ENCODE measurements around the gene USP22.
"Not testable (repeated sequence)": the region's sequence is repeated elsewhere in the genome, so short reads cannot be mapped to it uniquely, and the experiment has no call there.

USP22 gene

DNA sequence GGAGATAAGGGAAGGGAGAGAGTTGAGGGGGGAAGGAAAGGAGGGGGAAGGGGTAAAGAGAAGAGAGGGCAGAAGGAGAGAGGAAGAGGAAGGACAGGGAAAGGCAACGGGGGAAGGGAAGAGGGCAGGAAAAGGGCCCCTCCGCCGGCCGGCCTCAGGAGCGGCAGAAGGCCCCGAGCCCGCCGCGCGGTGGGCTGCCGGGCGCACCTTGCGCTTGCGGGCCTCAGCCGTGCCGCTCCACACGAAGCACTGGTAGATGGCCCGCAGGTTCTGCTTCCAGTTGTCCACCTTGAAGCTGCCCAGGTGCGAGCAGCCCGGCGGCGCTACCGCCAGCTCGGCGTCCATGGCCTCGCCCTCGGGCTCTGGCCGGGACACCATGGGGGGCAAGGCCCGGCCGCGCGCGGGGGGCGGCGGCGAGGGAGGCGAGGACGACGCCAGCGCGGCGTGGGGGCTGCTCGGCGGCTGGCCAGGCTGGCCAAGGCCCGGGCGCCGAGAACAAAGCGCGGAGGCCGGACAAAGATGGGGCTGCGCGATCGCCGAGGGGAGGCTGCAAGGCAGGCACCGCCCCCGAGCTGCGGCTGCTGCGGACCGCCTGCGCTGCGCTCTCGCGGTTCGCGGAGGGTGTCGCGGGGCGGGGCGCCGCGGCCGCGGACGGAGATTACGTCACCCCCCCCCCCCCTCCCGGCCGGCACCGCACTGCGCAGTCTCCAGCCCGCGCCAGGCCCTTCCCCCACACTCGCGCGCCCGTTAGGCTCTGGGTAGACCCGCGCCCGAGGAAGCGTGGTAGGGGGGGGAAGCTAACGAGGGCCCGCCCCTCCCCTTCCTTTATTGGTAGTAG is at the start of gene USP22:
USP22 (minus strand) TSS at position 554 of the 838 bp plus-strand sequence; CDS start at position 378, 176 bp downstream.
- DNase-seq (ENCODE audit: low read depth) = no peak

DNA sequence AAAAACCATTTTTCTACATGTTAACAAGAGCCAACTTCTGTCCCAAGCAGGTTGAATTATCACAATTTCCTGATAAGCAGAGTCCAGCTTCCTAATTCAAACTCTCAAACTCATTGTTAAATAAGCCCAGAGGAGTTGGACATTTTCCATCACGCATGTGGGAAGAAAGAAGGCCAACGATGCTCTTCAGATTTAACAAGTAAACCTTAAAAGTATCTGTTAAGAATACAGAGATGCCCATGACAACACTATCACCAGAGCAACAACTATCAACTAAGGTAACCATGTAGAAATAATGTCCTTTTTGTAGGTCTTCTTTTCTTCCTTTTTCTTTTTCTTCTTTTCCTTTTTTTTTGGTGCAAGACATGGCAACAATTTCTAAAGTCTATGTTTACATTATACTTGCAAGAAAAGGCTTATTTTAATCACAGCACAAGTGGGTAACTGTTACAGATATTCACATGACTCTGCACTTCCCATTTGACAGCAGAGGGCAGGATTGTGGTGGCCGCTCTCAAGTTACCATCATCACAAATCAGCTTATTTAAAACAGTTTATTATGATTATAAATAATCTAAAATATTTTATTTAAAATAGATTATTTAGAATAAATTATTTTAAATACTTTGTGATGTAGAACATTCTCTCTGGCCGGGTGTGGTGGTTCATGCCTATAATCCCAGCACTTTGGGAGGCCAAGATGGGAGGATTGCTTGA is 48.2 kb upstream of the USP22 start:
- no peak for DNase-seq (ENCODE audit: low read depth)

DNA sequence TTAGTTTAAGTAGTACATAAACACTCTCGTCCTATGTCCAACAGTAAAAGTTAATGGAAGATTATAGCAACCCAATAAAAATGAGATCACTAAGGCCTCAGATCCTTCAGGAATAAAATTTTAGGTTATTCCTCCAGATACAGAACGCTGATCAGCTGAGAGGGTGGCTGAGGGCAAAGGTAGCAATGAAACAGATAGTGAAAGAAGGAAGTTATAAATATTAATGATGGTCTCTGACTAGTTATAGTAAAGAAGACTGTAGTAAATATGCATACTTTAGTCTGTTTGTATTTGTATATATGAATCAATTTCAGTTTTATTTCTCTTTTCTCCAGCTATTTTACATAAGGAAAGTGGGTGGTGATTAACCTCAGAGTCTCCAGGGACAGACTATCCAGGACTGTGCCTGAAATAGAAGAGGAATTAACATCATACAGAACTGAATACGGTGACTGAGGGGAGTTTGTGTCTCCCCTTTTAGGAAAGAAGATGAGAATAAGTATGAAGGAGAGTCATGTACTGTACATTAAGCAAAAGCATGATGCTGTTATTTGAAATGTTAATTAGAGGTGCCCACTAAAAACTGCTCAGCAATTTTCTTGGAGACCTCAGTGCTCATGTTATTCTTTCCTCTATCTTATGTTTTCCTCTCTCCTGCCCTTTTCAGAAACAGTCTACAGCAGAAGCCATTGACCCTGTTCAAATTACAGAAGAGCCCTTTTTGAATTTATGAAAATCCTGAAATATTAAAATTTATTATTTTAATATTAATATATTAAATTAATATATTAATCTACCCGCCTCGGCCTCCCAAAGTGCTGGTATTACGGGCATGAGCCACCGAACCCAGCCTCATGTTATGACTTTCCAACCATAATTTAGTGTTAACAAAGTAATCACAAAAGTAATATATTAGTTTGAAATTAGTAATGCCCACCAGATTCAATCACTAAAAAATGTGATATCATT is 47.4 kb upstream of the USP22 start:
- no peak for DNase-seq (ENCODE audit: low read depth)

DNA sequence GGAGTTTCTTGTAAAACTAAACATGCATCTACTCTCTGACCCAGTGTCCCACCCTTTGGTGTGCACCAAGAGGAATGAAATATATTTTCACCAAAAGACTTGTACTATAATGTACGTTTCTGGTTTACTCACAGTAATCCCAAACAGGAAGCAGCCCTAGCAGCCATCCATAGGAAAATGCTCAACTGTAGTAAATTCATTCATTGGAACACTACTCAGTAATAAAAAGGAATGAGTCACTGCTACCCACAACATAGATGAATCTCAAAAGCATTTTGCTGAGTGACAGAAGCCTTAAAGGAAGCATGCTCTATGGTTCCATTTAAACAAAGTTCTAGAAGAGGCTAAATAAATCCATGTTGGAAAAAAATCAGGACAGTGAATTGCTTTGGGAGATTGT is 46.3 kb upstream of the USP22 start:
- DNase-seq (ENCODE audit: low read depth) = no peak

DNA sequence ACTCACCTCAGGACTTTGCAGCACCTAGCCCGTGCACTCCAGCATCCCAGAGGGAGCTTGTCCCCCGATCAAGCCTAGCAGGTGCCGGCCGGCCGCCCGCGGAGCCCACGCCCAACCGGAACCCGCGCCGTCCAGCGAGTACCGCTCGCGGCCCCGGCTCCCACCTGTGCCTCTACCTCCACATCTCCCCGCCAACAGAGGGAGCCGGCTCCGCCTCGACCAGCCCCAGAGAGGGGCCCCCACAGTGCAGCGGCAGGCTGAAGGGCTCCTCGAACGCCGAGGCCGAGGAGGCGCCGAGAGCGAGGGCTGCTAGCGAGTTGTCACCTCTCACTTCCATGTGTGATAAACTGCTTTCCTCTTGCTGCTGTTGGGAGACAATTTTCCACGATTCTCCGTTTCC is 42.9 kb upstream of the USP22 start:
- DNase-seq (ENCODE audit: low read depth) = no peak

DNA sequence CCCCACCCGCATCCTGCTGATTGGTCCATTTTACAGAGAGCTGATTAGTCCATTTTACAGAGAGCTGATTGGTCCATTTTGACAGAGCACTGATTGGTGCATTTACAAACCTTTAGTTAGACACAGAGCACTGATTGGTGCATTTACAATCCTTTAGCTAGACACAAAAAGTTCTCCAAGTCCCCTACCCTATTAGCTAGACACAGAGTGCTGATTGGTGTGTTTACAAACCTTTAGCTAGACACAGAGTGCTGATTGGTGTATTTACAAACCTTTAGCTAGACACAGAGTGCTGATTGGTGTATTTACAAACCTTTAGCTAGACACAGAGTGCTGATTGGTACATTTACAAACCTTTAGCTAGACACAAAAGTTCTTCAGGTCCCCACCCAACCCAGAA is 42.5 kb upstream of the USP22 start:
- not testable (repeated sequence) for DNase-seq (ENCODE audit: low read depth)

DNA sequence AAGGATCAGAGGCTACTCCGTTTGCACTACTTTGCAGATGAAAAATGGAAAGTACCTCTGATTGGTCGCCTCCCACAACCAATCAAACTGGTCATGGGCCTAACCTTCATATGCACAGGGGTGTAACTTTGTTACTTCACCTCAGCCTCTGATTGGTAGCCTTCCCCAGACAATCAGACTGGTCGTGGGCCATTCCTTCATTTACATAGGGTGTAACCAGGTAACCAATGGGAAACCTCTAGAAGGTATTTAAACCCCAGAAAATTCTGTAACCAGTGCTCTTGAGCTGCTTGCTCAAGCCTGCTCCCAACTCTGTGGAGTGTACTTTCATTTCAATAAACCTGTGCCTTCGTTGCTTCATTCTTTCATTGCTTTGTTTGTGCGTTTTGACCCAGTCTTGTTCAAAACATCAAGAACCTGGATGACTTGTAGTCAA is 39.2 kb upstream of the USP22 start:
- no peak for DNase-seq (ENCODE audit: low read depth)

DNA sequence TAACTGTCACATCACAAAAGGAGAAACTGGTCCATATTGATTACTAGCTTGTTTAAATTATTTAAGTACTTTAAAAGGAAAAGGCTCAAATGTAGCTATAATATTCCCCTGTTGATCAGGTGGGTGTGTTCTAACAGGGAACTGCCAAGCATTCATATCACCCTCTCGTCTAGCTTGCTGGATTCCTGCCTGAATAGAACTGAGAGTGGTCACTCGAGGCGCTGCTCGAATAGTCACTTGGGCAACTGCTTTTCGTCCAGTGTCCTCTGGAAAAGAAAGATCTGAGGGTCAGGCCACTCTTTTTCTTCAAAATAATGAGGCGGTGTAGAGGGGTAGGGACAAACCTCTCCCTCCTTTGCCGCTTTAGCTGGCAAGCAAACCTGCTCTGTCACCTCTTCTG is 36.4 kb upstream of the USP22 start:
- DNase-seq (ENCODE audit: low read depth) = no peak

DNA sequence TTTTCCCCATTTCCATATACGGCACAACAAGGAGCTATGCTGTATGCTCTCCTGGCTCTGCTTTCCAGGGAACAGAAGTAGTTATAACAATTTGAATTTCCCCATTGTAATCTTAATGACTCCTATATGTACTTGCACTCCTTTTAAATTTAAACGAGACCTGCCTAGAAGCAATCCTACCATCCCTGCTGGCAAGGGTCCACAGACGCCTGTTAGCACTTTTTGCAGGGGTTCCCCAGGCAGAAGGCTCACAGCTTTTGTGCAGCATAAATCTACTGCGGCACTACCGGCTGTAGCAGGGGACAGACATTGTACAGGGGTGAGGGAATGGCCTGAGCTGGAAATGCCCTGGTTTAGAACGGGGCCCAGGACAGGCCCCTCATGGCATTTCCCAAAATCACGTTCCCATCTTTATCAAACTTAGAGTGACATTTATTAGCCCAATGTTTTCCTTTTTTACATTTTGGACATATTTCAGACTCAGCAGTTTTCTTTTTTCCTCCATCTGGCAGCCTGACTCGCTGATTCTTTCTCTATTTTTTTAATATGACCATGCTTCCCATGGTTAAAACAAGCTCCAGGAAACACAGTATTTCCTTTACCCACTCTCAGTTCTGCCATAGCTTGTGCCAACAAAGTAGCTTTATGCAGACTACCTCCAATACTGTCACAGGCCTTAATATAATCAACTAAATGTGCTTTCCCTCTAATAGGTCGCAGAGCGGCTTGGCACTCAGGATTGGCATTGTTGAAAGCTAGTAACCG is 35.4 kb upstream of the USP22 start:
- no peak for DNase-seq (ENCODE audit: low read depth)

DNA sequence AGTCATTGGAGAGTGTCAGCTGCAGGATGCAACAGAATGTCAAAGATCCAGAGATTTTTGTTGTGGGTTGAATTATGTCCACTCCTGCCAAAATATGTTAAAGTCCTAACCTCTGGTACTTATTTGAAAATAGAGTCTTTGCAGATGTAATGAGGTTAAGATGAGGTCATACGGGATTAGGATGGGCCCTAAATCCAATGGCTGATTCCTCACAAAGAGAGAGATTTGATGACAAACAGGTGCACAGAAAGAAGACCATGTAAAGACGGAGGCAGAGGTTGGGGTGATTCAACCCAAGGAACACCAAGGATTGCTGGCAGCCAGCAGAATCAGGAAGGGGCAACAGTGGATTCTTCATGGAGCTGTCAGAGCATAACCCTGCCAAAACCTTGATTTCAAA is 34.5 kb upstream of the USP22 start:
- DNase-seq (ENCODE audit: low read depth) = no peak

DNA sequence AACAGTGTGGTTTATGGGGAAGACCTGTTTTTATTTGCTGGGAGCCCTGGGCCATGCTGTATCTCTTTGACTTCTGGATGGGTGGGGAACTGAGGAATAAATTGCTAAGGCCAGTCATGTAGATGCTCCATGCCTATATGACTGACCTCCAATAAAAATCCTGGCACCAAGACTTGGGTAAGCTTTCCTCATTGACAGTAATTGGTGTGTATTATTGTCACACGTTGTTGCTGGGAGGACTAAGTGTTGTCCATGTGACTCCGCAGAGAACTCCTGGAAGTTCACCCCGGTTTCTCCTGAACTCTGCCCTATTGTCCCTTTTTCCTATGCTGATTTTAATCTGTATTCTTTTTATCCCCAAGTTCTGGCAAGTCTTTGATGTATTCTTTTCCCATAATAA is 33.4 kb upstream of the USP22 start:
- no peak for DNase-seq (ENCODE audit: low read depth)

DNA sequence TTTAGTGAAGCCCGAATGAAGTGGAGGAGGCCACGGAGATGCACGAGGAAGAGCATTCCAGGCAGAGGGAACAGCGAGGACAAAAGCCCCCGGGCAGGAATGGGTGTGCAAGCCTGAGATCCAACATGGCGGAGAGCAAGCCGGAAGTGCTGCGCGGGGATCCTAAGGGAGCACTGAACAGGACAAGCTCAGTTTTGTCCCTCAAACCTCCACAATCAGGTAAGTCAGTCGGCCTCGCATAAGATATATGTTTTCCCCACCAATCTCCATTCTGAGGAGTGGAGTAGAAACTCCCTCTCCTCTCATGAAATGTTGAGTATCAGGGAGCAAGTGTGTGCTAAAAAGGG is 32.9 kb upstream of the USP22 start:
- no peak for DNase-seq (ENCODE audit: low read depth)

DNA sequence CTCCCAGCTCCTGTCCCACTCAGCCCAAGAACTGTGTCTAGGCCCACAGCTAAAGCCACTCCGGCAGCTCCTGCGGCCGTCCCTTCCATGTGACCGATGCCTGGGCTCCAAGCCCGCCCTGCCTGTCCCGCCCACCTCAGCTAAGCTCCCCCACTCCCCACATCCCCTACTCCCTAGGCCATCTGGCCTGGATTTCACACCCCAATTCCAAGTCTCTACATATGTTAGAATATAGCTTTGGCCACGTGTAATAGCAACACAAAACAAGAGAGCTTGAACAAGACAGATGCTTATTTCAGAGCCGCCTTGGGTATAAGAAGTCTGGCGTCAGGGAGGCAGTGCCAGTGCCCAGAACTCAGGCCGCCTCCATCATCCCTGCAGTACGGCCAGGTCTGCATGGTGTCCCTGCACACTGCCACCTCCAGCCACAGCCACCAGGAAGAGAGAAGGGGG is 30.0 kb upstream of the USP22 start:
- no peak for DNase-seq (ENCODE audit: low read depth)

DNA sequence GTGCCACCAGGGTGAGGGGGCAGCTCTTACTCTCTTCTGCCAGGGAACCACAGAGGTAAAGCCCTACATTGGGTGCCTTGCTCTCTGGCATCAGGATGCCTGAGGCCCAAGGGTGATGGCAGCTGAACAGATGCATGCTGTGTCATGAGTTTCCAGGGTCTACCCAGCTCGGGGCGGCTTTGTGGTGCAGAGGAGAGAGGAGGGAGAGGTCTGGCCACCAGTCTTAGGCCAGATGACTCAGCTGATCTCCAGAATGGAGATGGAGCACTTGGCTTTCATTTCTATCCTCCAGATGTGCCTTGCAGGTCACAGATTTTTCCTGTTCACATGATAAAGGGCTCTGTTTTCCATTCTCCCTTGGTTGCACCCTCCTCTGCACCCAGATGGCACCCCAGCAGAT is 23.6 kb upstream of the USP22 start:
- DNase-seq (ENCODE audit: low read depth) = no peak

DNA sequence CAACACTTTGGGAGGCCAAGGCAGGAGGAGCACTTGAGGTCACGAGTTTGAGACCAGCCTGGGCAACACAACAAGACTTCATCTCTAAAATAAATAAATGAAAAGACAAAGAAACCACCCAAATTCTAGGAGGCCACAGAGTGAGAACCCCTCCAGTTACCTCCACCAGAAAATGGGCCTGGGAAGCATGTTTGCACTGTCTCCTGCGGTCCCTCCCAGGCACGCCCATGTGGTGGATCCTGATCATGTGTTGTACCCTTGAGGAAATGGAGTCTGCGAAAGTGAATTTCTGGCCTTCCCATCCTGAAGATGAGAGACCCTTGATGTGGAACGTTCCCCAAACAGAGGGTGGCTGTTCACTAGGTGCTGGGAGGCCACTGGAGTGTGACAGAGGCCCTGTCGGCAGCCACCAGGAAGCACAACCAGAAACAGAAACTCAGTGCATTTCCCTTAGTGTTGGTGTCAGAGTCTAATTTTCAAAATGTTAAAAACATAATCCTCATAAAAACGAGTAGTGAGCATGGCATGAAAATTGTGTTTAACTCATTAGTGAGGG is 19.2 kb upstream of the USP22 start:
- DNase-seq (ENCODE audit: low read depth) = no peak

DNA sequence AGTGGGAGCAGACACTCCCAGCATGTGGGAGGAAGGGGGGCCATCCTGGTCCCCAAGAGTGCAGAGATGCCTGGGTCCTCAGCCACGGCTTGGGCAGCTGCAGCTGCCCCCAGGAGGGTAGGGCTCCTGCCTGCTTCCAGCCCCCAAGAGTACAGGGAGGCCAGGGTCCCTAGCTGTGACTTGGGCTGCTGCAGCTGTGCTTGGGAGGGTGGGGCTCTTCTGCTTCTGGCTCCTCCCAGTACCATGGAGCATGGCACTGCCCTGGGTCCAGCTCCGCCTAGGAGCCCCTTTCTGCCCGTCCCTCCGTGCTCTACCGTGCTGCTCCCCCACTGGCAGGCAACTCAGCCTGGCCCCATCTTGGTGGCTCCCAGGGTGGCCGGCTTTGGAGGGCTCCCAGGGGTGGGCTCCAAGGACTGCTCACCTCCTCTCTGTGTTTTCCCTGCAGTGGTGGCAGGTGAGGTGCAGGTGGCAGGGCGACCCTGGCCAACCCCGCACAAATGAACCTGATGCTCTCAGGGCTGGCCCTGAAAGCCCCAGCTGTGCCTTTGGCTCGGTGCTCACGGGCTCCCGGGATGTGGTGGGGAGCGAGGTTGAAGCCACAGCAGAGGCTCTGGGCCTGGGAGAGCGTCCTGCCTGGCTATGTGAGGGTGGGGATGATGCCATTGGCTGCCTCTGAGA is 18.5 kb upstream of the USP22 start:
- no peak for DNase-seq (ENCODE audit: low read depth)

DNA sequence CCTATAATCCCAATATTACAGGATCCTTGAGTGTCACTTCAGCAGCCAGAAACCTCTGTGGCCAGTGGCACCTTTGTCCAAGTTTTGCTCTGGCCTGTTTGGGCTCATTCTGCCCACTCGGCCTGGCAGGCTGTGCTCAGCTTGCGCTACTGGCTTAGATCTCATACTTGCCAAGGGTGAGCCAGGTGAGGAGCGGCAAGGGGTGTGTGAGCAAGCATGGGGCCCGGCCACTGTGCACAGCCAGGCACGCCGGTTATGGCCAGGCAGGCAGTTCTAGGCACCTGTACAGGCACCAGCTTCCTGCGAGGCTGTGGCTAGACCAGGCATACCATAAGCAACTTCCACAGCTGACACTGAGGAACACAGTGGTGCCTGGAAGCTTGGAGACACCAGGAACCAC is 16.9 kb upstream of the USP22 start:
- DNase-seq (ENCODE audit: low read depth) = no peak

DNA sequence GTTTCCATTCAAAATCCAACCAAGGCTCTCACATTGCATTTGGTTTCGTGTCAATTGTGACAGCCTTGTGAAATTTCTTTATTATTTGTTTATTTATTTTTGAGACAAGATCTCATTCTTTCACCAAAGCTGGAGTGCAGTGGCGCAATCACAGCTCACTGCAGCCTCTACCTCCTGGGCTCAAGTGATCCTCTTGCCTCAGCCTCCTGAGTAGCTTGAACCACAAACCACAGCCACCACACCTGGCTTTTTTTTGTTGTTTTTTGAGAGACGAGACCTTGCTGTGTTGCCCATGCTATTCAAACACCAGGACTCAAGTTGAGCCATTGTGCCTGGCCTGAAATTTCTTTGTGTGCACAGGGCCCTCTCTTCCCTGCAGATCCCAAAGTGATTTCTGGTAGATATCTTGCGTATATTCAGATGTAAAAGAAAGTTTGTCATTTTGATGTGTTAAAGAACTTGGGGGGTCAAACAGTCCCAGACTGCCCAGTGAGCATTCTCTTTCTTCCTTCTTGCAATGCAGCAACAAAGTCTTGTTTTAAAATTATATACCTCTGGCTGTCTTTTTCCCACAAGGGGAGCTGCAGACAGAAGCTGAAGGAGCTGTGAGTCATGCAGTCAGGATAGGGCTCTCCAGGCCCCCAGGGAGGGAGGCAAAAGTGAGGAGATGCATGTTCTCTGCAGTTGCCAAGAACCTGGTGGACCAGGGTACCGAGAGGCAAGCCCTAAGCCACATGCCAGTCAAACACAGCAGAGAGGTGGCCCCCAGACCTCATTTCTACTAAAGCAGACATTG is 15.5 kb upstream of the USP22 start:
- DNase-seq (ENCODE audit: low read depth) = no peak

DNA sequence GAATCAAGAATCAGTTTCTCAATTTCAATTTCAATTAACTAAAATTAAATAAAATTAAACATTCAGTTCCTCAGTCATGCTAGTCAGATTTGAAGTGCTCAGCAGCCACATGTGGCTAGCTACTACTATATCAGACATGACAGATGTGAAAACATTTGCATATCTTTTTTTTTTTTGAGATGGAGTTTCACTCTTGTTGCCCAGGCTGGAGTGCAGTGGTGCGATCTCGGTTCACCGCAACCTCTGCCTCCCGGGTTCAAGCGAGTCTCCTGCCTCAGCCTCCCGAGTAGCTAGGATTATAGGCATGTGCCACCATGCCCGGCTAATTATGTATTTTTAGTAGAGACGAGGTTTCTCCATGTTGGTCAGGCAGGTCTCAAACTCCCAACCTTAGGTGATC is 10.2 kb upstream of the USP22 start:
- not testable (repeated sequence) for DNase-seq (ENCODE audit: low read depth)

DNA sequence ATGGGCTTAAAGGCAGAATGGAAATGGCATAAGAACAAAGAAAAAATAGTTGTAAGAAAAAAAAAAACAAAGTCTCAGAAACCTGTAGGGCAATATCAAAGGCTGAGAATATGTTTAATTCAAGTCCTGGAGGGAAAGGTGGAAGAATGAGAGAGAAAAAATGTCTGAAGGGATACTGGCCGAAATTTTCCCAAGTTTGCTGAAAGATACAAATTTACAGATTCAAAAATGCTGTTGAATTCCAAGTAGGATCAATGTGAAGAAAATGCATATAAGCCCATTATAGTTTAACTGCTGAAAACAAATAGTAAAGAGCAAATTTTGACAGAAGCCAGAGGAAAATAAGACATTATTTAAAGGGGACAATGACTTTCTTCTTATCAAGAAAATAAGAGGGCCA is 6.6 kb upstream of the USP22 start:
- DNase-seq (ENCODE audit: low read depth) = no peak

Measured in activated T-cell treated with anti-CD3 and anti-CD28 coated beads for 1 hour (primary cell).